ENCODE data around the gene SLC10A7.

SLC10A7 gene, protein sequence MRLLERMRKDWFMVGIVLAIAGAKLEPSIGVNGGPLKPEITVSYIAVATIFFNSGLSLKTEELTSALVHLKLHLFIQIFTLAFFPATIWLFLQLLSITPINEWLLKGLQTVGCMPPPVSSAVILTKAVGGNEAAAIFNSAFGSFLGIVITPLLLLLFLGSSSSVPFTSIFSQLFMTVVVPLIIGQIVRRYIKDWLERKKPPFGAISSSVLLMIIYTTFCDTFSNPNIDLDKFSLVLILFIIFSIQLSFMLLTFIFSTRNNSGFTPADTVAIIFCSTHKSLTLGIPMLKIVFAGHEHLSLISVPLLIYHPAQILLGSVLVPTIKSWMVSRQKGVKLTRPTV

GRCh38 chr4:146521541-146522097 lies at the start of gene SLC10A7:
Gene SLC10A7 (minus strand): TSS chr4:146521940. CDS start chr4:146521717, 223 bp downstream.
- peak; percentile 84 for DNase-seq

GRCh38 chr4:146567396-146567795 lies 45.7 kb upstream of the SLC10A7 start:
- no peak for DNase-seq

- no peak for DNase-seq
These were observed 42.8 kb upstream of the SLC10A7 start for GRCh38 chr4:146564492-146564891.

DNA sequence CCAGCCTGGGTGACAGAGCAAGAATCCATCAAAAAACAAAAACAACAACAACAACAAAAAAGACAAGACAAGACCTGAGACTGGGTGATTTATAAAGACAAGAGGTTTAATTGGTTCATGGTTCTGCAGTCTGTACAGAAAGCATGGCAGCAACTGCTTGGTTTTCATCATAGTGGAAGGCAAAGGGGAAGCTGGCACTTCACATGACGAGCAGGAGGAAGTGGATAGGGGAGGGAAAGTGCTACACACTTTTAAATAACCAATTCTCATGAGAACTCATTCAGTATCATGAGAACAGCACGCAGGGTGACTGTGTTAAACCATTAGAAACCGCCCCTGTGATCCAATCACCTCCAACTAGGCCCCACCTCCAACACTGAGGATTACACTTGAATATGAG lies 28.4 kb upstream of the SLC10A7 start:
- DNase-seq = no peak

- DNase-seq = no peak
These were observed 26.7 kb upstream of the SLC10A7 start for GRCh38 chr4:146548443-146548842.

DNA sequence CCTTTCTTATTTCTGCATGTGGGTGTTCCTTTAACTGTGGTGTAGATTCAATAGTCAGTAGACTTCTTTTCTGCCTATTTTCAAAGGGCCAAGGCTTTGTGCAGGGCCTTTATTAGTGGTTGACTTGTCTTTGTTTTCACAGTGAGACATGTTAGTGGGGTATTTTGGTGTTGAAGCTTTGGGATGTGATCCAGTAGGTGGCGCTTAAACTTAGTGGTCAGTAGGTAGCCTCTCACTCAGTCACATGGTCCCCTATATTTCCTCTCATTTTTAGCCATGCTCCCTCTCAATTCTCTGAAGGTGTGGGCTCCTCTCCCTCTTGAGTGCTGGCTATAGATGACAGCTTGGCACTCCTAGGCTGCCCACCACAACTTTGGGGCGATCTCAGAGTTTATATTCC lies 23.4 kb upstream of the SLC10A7 start:
- peak; percentile 18 for DNase-seq

- DNase-seq = no peak
These were observed 12.4 kb upstream of the SLC10A7 start for GRCh38 chr4:146534178-146534577.

- DNase-seq = no peak
These were observed 4.0 kb upstream of the SLC10A7 start for GRCh38 chr4:146525754-146526153.

- no peak for DNase-seq
These were observed 2.9 kb upstream of the SLC10A7 start for GRCh38 chr4:146524663-146525062.

DNA sequence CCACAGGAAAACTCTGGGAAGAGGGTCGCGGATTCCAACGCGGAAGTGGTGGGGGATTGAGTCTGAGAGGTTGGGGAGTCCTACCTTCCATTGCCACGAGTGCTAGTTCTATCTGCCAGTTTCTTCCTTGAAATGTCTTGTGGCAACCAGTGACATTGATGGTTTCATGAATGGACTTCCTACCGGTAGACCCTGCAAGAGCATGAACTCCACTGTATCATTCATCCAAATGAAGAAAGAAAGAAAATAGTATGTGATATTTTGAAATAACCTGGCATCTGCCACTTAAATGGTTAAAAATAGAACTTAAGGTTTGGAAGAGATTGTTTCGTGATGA lies 1.1 kb upstream of the SLC10A7 start:
- peak; percentile 56 for DNase-seq

DNA sequence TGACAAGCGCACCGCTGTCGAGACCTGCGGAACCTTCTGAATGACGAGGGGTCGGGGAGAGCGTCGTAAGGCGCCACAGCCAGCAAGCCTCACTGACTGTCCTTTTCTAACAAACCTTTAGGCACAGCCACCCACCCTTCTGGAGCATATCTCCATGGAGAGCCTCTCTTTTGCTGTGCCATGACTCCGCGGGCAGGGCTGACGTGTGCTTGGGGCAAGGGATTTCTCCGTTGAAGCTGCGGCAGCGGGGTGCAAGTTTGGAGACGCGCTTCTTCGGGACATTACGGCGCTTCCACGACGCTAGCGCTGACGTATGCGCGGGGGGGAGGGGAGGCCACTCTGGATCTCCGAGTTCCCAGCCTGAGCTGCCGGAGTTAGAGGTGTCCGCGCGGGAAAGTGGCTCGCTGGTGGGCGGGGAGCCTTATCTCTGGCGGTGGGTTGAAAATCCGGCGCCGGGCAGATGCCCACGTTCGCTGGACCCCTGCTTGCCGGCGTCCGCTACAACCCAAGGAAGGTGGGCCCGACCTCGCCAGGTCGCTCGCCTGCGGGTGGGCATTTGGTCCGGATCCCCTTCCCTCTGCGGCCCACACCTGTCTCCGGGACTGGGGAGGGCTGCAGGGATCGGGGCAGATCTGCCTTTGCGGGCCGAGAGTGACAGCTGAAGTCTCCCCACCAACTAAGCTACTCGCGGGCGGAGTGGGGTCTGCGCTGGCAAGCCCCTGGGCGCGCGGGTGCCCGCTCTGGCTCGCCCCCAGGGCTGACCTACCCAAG lies 543 bp upstream of the SLC10A7 start:
- DNase-seq = peak; percentile 89

DNA sequence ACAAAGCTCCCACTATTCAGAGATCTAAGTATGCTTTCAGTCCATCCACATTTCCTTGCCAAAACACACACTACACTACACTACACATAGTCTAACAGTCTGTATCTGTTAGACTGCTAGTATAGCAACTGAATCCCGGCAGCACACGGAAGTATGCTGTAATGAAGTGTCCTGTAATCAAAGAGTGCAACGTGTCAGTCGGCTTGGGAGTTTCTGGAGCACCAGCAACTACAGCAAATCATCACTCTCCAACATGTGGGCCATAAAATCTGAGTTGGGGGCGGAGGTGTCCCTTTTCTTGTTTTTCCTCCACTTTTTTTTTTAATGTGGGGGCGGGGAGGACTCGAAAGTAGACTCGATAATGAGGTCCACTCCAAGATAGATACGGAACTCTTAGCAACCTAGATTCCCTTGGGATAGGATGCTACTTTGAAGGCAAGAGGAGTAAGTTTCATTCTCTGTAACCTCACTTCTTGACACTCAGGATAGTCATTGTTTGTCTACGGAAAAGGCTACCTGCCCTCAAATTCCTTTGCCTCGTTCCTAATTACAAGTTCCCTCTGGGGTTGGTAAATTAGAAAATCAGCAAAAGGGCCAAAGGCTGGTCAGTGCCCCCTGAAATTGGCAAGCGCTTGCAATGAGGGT lies 722 bp downstream of the SLC10A7 start:
- DNase-seq = peak; percentile 74

DNA sequence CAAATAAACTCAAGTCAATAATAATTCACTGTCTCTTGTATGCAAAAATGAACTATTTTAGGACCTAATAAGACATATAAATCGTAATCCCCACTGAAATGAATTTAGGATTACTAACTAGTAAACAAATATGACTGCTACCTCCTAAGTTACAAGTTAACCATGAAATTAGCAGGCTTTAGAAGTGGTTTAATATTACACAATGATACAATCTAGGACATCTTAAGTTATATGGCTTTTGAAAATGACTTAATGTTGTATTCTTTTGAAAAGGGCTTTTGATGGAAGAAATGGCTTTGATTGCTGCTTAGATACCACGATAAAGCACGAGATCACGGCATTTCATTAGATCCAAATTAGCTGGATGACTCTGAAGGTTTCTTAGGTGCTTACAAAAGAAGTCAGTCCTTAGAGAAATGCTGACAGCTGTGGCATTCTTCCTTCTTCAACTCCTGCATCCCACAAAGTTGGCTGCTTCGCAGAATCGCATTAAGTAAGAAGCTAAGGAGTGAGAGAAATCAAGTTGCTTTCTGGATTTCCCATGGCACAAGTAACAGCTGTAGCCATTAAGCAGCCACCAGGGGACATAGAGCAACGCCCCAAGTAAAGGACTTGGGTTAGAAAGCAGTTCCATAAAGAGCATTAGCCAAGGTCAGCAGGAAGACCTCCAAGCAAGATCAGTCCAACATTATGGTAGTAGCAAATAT lies 6.9 kb downstream of the SLC10A7 start:
- DNase-seq = no peak

- no peak for DNase-seq
These were observed 8.2 kb downstream of the SLC10A7 start for GRCh38 chr4:146513548-146513947.

GRCh38 chr4:146511381-146511780 lies 10.4 kb downstream of the SLC10A7 start:
- peak; percentile 35 for DNase-seq

- DNase-seq = no peak
These were observed 10.8 kb downstream of the SLC10A7 start for GRCh38 chr4:146510942-146511341.

GRCh38 chr4:146508229-146508939 lies 13.4 kb downstream of the SLC10A7 start:
- DNase-seq = no peak

DNA sequence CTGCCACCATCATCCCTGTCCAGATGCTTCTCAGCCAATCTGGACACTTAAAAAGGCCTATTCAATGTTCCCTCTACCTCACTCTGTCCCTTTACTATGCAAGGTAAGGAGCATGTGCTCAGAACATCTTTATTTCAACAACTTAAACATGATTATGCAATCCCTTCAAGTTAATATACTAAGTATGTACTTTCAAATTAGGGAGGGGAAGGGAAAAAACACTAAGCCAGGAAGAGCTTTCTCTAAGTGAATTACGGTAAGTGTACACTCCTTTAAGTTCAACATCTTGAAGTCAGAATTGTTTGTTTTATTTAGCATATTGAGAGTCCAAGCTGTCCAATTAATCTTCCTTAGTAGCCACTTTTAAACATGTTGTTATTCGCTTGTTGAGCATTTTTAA lies 14.1 kb downstream of the SLC10A7 start:
- no peak for DNase-seq

- DNase-seq = no peak
These were observed 15.5 kb downstream of the SLC10A7 start for GRCh38 chr4:146506272-146506671.

DNA sequence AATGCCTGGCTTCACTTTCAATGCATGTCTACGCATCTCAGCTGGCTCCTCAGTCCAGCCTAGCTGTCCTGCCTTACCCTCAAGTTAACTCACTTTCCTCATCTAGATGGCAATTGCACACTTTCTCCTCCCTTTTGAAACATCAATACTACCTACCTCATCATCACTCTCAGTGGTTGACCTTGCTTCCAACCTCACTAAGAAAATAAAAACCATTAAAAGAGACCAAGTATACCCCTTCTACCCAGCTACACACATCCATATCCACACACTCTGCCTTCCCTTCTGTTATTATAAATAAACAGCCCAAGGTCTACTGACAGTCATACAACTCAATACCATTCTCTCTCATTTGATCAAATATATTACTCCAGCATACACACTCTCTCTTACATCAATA lies 21.5 kb downstream of the SLC10A7 start:
- DNase-seq = no peak

DNA sequence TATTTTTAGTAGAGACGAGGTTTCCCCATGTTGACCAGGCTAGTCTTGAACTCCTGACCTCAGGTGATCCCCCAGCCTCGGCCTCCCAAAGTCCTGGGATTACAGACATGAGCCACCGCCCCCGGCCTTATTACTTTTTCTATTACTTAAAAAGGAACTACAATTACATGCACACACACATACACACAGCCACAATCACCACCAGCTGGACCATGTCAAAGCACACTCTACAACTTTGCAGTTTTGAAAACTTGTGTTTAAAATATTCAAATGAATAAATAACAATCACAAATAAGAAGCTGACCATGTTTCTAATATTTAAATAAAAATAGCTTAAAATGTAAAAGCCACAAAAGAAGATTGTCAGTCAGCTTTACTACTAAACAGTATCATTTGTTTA lies 23.4 kb downstream of the SLC10A7 start:
- DNase-seq = no peak

- peak; percentile 44 for DNase-seq
These were observed 26.5 kb downstream of the SLC10A7 start for GRCh38 chr4:146495269-146495668.
